ENCODE data around the gene COQ9.

DNA sequence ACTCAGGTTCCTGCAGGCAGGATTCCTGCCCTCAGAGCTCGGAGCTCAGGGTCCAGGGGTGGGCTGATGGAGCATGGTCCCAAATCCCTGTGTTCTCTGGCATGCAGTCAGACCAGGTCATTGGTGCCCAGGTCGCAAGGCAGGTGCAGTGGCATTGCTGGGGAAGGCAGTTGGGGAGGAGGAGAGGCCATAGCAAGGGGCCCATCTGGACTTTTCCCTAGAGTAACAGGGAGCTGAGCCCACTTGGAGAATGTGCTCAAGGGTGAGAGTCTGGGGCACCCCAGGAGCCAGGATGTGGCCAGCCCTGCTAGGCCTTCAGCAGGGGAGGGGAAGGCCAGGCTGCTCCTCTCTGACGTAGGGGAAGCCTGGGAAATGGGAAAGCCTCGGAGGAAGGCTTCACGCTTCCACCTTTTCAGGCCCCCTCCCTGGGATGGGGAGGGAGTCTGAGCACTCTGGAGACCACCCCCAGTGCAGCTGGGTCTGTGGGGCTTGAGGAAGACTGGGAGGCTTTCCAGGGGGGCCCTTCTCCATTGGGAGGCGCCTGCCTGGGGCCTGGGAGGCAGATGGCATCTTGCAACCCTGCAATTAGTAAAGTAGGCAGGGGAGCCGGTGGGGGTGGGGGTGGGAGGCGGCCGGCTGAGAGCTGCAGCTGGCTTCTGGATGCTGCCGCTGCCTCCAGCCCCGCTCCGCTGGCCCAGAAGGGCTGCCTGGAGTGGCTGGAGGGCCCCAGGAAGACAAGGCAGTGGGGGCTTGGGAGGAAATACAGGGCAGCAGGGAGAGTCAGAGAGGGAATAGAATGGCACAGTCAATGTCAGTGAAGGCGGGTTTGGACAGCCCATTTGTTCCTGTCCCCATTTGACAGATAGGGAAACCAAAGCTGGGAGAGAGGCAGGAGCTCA lies 60.1 kb downstream of the COQ9 start:
- TF ChIP-seq CSDC2 (CRISPR knock-in tag; IDR thresholded peaks at IDR 0.05) (no peak), BACH2 (CRISPR knock-in tag; IDR thresholded peaks at IDR 0.05; ENCODE audit: borderline replicate concordance) (no peak), ZC3H10 (CRISPR knock-in tag; IDR thresholded peaks at IDR 0.05) (no peak), ZFP30 (CRISPR knock-in tag; IDR thresholded peaks at IDR 0.05) (no peak), ZFP3 (CRISPR knock-in tag; IDR thresholded peaks at IDR 0.05) (peak; percentile 54; the same call in 1 of the 2 replicates), ZNF70 (CRISPR knock-in tag; IDR thresholded peaks at IDR 0.05) (no peak), ZNF565 (CRISPR knock-in tag; conservative IDR thresholded peaks at IDR 0.05; ENCODE audit: low read depth) (no peak), TCF4 (CRISPR knock-in tag; IDR thresholded peaks at IDR 0.05; ENCODE audit: borderline replicate concordance) (no peak), RARB (CRISPR knock-in tag; IDR thresholded peaks at IDR 0.05) (no peak)
- TF ChIP-seq, protein P1, sequence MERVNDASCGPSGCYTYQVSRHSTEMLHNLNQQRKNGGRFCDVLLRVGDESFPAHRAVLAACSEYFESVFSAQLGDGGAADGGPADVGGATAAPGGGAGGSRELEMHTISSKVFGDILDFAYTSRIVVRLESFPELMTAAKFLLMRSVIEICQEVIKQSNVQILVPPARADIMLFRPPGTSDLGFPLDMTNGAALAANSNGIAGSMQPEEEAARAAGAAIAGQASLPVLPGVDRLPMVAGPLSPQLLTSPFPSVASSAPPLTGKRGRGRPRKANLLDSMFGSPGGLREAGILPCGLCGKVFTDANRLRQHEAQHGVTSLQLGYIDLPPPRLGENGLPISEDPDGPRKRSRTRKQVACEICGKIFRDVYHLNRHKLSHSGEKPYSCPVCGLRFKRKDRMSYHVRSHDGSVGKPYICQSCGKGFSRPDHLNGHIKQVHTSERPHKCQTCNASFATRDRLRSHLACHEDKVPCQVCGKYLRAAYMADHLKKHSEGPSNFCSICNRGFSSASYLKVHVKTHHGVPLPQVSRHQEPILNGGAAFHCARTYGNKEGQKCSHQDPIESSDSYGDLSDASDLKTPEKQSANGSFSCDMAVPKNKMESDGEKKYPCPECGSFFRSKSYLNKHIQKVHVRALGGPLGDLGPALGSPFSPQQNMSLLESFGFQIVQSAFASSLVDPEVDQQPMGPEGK (CRISPR knock-in tag; IDR thresholded peaks at IDR 0.05; ENCODE audit: borderline replicate concordance): no peak
- TF ChIP-seq, protein P2, sequence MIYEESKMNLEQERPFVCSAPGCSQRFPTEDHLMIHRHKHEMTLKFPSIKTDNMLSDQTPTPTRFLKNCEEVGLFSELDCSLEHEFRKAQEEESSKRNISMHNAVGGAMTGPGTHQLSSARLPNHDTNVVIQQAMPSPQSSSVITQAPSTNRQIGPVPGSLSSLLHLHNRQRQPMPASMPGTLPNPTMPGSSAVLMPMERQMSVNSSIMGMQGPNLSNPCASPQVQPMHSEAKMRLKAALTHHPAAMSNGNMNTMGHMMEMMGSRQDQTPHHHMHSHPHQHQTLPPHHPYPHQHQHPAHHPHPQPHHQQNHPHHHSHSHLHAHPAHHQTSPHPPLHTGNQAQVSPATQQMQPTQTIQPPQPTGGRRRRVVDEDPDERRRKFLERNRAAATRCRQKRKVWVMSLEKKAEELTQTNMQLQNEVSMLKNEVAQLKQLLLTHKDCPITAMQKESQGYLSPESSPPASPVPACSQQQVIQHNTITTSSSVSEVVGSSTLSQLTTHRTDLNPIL (CRISPR knock-in tag; IDR thresholded peaks at IDR 0.05; ENCODE audit: low read depth): no peak
- TF ChIP-seq, protein P3, sequence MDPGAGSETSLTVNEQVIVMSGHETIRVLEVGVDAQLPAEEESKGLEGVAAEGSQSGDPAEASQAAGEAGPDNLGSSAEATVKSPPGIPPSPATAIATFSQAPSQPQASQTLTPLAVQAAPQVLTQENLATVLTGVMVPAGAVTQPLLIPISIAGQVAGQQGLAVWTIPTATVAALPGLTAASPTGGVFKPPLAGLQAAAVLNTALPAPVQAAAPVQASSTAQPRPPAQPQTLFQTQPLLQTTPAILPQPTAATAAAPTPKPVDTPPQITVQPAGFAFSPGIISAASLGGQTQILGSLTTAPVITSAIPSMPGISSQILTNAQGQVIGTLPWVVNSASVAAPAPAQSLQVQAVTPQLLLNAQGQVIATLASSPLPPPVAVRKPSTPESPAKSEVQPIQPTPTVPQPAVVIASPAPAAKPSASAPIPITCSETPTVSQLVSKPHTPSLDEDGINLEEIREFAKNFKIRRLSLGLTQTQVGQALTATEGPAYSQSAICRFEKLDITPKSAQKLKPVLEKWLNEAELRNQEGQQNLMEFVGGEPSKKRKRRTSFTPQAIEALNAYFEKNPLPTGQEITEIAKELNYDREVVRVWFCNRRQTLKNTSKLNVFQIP (CRISPR knock-in tag; IDR thresholded peaks at IDR 0.05; ENCODE audit: borderline replicate concordance, low read depth): no peak

All from SK-N-SH treated with all-trans-retinoic acid at 6 μM for 48 hours (cell line).